ENCODE data around the gene SDR39U1.

SDR39U1 gene

DNA sequence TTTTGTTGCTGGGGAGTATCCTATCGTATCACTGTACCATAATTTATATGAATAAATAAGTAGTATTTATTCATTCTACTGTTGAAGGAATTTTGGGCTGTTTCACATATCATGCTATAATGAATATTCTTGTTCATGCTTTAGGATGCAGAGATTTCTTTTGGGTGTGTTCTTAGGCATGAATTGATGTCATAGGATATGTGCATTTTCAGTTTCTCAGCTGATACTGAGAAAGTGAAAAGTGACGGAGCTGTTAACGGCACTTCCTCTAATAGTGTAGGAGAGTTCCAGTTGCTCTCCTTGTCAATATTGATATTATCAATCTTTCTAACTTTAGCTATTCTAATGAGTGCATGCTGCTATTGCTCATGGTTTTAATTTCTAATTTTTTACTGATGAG, 23.2 kb upstream of the SDR39U1 start:
- no peak for DNase-seq (ENCODE audit: low read depth)

DNA sequence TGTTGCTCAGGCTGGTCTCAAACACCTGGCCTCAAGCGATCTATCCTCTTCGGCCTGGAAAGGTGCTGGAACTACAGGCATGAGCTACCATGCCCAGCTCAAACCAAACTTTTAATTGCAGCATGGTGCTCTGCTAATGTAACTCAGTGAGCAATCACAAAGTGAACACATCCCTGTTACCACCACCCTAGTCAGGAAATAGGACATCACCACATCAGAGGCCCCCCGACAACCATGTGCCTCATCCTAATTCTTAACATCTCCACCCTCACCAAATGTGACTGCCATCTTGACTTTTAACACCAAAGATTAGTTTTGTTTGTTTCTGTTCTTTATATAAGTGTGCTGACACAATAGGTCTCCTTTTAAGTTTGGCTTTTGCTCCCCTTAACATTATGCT, 22.8 kb upstream of the SDR39U1 start:
- H3K4me3 ChIP-seq (ENCODE audit: low read length): no peak overlapping the region
- DNase-seq (ENCODE audit: low read depth): no peak
- TF ChIP-seq, protein P1, sequence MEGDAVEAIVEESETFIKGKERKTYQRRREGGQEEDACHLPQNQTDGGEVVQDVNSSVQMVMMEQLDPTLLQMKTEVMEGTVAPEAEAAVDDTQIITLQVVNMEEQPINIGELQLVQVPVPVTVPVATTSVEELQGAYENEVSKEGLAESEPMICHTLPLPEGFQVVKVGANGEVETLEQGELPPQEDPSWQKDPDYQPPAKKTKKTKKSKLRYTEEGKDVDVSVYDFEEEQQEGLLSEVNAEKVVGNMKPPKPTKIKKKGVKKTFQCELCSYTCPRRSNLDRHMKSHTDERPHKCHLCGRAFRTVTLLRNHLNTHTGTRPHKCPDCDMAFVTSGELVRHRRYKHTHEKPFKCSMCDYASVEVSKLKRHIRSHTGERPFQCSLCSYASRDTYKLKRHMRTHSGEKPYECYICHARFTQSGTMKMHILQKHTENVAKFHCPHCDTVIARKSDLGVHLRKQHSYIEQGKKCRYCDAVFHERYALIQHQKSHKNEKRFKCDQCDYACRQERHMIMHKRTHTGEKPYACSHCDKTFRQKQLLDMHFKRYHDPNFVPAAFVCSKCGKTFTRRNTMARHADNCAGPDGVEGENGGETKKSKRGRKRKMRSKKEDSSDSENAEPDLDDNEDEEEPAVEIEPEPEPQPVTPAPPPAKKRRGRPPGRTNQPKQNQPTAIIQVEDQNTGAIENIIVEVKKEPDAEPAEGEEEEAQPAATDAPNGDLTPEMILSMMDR (conservative IDR thresholded peaks at IDR 0.05; ENCODE audit: low read depth, low read length): no peak

More for the DNA sequence above, 23.2 kb upstream of the SDR39U1 start:
- H3K4me3 ChIP-seq (ENCODE audit: low read length): no peak overlapping the region
- TF ChIP-seq, protein P1 (conservative IDR thresholded peaks at IDR 0.05; ENCODE audit: low read depth, low read length): no peak

DNA sequence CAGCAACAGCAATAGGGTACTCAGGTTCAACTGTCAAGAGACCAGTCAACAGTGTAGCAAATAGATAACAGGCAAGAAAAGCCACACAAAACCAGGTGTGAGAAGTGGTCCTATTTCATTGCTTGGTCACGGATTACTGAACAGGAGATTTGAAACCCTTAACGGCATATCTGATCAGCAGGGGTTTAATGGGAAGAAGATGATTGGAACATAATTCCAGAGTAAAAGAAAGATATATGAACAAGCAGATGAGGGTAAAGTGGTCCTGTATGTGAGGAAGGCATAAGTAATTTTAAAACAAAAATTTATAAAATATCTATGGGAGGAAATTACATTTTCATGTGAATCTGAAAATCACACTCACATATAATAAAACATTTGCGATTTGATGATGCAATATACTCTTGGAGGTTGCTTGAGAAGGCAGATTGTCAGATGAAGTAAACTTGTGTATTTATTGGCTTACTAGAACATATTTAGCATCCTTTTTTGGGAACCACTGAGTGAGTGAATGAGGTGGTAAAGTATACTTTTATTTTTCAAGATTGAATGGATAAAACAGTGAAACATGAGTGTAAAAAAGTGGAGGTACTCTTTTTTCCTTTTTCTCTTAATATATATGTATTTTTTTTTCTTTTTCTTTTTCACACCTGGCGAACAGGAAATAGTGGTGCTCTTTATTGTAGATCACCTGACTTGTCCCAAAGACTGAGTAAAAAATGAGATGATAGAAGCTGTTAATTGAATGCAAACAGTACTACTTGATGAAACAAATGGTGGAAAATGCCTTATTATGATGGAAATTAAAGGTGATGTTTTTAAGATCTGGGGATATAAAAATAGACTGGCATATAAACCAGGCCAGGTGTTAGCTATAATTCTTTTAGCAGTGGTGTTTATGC, 21.6 kb upstream of the SDR39U1 start:
- no peak for DNase-seq (ENCODE audit: low read depth)
- no peak overlapping the region for H3K4me3 ChIP-seq (ENCODE audit: low read length)
- TF ChIP-seq, protein P1 (conservative IDR thresholded peaks at IDR 0.05; ENCODE audit: low read depth, low read length): no peak

DNA sequence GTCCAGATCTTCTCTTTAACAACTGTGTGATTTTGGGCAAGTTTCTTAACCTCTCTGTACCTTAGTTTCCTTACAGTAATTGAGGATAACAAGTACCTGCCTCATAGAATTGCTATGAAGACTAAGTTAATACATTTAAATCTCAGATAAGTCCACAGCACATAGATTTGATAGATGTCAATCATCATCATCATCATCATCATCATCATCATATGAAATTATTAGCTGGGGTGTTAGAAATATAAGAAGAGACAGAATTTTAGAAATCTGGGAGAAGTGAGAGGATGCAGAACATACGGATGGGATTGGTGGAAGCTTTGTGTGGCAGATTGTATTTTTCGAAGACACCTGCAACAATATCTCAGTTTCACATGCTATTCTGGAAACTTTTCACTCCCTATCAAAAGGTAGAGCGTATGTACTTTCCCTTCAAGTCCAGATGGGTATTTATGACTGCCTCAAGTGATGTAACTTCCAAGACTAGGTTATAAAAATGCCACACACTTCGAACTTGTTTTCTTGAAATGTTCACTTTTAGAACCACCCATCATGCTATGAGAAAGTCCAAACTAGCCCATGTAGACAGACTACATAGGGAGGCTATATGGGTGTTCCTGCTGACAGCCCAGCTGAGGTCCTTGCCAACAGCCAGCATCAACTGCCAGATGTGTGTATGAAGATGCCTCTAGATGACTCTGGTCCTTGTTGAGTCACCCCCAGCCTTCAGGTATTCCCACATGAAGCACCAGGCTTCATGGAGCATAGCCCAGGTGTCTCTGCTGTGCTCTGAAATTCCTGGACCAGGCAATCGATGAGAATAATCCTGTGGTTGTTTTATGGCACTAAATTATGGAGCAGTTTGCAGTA, 20.7 kb upstream of the SDR39U1 start:
- H3K4me3 ChIP-seq (ENCODE audit: low read length): no peak overlapping the region
- DNase-seq (ENCODE audit: low read depth): no peak
- TF ChIP-seq, protein P1 (conservative IDR thresholded peaks at IDR 0.05; ENCODE audit: low read depth, low read length): no peak

DNA sequence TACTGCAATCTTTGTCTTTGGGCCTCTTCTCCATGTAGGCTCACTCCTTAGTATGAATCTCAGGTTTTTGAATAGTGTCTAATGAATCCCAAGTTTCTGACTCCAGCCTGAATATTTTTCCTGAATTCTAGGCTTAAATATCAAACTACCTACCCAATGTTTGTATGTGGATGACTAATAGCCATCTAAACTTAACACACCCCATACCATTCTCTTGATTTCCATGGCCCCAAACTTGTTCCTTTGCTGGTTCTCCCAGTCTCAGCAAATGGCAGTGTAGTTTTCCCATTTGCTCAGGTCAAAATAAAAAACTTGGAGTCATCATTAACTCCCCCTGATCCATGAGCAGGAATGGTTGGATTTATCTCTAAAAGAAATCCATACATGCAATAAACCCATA, 18.8 kb upstream of the SDR39U1 start:
- DNase-seq (ENCODE audit: low read depth): no peak
- TF ChIP-seq, protein P1 (conservative IDR thresholded peaks at IDR 0.05; ENCODE audit: low read depth, low read length): no peak
- no peak overlapping the region for H3K4me3 ChIP-seq (ENCODE audit: low read length)

DNA sequence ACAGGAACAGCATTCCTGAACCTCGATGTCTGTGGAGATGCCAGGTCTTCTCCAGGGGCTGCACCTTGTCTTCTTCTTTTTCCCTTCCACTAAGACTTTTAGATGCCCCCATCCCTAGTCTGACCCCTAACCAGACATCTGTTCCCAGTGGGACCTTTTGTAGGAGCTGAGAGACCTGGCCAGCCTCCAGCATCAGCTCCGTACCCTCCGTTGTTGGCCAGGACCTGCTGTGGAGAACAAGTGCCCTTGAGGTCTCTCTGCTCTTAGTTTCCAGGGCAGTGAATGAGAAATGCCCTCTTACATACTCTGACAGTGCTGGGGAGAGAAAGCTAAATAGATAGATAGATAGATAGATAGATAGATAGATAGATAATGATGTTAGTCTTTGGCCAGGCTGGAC, 16.8 kb upstream of the SDR39U1 start:
- no peak for DNase-seq (ENCODE audit: low read depth)
- H3K4me3 ChIP-seq (ENCODE audit: low read length): no peak overlapping the region
- TF ChIP-seq, protein P1 (conservative IDR thresholded peaks at IDR 0.05; ENCODE audit: low read depth, low read length): no peak

Data from retinal pigment epithelial cell (primary cell).